GM12891 (cell line): ENCODE results near the gene HSPA13.

Experiments used
- PAX5 ChIP-seq: IDR thresholded peaks from 2 replicates; pipeline ENCODE4 v1.6.1; 2011; ENCODE audit warnings: low read length, moderate library complexity, mild to moderate bottlenecking; ENCODE audit not compliant: insufficient read depth, severe bottlenecking
- POLR2A ChIP-seq: IDR thresholded peaks from 2 replicates; pipeline ENCODE4 v1.6.1; 2011; ENCODE audit warnings: low read depth, low read length, control low read depth
- POLR2AphosphoS5 ChIP-seq: IDR thresholded peaks from 2 replicates; pipeline ENCODE4 v1.6.1; 2011; ENCODE audit warnings: low read depth, low read length, control low read depth
- POU2F2 ChIP-seq: IDR thresholded peaks from 2 replicates; pipeline ENCODE4 v1.6.1; 2011; ENCODE audit warnings: low read depth, mild to moderate bottlenecking, control low read depth, low read length, moderate library complexity
- SPI1 ChIP-seq: IDR thresholded peaks from 2 replicates; pipeline ENCODE4 v1.6.1; 2011; ENCODE audit warnings: low read depth, low read length, control low read depth
- TAF1 ChIP-seq: IDR thresholded peaks from 2 replicates; pipeline ENCODE4 v1.6.1; 2011; ENCODE audit warnings: low read depth, low read length, control low read depth

DNA sequence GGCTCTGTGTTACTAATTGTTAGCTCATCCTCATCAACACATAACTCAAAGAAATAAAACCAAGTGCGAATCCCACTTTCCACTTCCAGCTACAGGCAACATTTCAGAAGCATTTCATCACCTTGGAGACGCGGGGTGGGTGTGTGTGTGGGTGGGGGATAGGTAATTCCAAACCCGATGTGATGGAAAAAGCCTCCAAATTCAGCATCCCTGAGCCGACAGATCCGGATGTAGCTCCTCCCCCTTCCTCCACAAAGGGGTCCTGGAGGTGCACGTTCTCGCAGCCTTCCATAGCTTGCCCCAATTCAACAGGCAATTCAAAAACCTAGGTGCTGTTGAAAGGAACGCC, 486 bp downstream of the HSPA13 start:
- no peak for TF ChIP-seq POLR2A
- no peak for TF ChIP-seq POLR2AphosphoS5
- no peak for TF ChIP-seq TAF1
- no peak for TF ChIP-seq PAX5
- no peak for TF ChIP-seq SPI1
- no peak for TF ChIP-seq POU2F2
